ENCODE results near the gene CD247. TPM values are rescaled to one million over a fixed set of nuclear protein-coding genes. Genes with fewer than 3 reads are reported as not detected.
A peak's percentile ranks its signal among the peaks of the same experiment; 100 is the strongest.

CD247 gene
- total and polyA plus RNA-seq, 10 donors: 15.8 to 67.1 (median 33.1) TPM

- WGBS, 5 donors: 60 to 77% (median 68%) methylated on average over 15 to 17 of the region's 17 CpGs
- intact Hi-C loops (cut with DNase I; ENCODE audit: low total_unique reads): no loop called here
These were observed 88.0 kb downstream of the CD247 start for GRCh38 chr1:167430134-167430848.

GRCh38 chr1:167429612-167430011, 88.7 kb downstream of the CD247 start:
- 64 to 76% (median 72%) methylated on average over 2 of the region's 2 CpGs for WGBS, 5 donors
- TF ChIP-seq POLR2A (IDR thresholded peaks at IDR 0.05): no peak
- TF ChIP-seq, protein P1, sequence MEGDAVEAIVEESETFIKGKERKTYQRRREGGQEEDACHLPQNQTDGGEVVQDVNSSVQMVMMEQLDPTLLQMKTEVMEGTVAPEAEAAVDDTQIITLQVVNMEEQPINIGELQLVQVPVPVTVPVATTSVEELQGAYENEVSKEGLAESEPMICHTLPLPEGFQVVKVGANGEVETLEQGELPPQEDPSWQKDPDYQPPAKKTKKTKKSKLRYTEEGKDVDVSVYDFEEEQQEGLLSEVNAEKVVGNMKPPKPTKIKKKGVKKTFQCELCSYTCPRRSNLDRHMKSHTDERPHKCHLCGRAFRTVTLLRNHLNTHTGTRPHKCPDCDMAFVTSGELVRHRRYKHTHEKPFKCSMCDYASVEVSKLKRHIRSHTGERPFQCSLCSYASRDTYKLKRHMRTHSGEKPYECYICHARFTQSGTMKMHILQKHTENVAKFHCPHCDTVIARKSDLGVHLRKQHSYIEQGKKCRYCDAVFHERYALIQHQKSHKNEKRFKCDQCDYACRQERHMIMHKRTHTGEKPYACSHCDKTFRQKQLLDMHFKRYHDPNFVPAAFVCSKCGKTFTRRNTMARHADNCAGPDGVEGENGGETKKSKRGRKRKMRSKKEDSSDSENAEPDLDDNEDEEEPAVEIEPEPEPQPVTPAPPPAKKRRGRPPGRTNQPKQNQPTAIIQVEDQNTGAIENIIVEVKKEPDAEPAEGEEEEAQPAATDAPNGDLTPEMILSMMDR (IDR thresholded peaks at IDR 0.05 in 8 of 11, conservative IDR thresholded peaks at IDR 0.05 in 3 of 11): no peak
- no peak for TF ChIP-seq POLR2AphosphoS5 (IDR thresholded peaks at IDR 0.05)
- H3K9me3 ChIP-seq: no peaks in the 10 kb centered on the region
- intact Hi-C loops (cut with DNase I; ENCODE audit: low total_unique reads): no loop called here
- peaks cover 3 to 59% (median 43%) of the 10 kb centered on the region in 6 donors for H3K4me1 ChIP-seq
- peak overlapping the region in 6 of 8 donors; percentile 34 to 88 (median 76) for H3K27ac ChIP-seq
- no peak for DNase-seq
- H3K4me3 ChIP-seq: no peak overlapping the region
- no peaks in the 10 kb centered on the region for H3K27me3 ChIP-seq (replicated peaks in 1 of 7)
- peaks cover 0 to 37% (median under 1%) of the 10 kb centered on the region in 6 donors for H3K36me3 ChIP-seq

More at GRCh38 chr1:167430134-167430848, 88.0 kb downstream of the CD247 start:
- TF ChIP-seq POLR2AphosphoS5 (IDR thresholded peaks at IDR 0.05): peak; percentile 54 to 78 (median 70)
- TF ChIP-seq POLR2A (IDR thresholded peaks at IDR 0.05): no peak
- no peak for DNase-seq
- H3K27me3 ChIP-seq (replicated peaks in 1 of 7): no peaks in the 10 kb centered on the region
- H3K4me1 ChIP-seq: peaks cover 3 to 59% (median 43%) of the 10 kb centered on the region in 6 donors
- peak overlapping the region; percentile 18 to 88 (median 70) for H3K27ac ChIP-seq
- H3K9me3 ChIP-seq: no peaks in the 10 kb centered on the region
- peaks cover 0 to 36% (median 0%) of the 10 kb centered on the region in 6 donors for H3K36me3 ChIP-seq
- peak overlapping the region in 1 of 8 donors; percentile 20 for H3K4me3 ChIP-seq

DNA sequence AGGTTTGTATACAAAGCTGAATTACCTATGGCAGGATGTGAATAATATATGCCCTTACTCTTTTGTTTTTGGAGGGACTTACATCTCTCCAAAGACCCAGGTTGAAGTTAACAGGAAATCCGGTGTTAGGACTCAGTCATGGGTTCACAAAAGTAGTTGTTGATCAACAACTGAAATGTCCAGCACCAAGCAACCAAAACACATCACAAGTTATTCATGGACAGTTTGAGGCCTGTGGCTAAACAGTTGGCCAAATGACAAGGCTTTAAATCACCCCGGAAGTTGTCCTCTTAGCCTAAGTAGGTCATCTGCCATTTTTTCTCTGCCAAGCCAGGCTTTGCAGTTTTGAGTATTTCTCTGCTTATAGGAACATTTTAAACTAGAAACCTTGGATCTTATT, 89.9 kb downstream of the CD247 start:
- TF ChIP-seq, protein P1 (IDR thresholded peaks at IDR 0.05 in 8 of 11, conservative IDR thresholded peaks at IDR 0.05 in 3 of 11): no peak
- no peak for TF ChIP-seq POLR2AphosphoS5 (IDR thresholded peaks at IDR 0.05)
- TF ChIP-seq POLR2A (IDR thresholded peaks at IDR 0.05): no peak
- no peak for DNase-seq
- whole genome bisulfite sequencing, 5 donors: 60 to 79% (median 76%) methylated on average over 2 of the region's 2 CpGs
- Histone ChIP-seq H3K9me3 (no peaks in the 10 kb centered on the region), H3K27ac (peak overlapping the region in 5 of 8 donors; percentile 65 to 88 (median 77)), H3K4me1 (peaks cover 3 to 59% (median 43%) of the 10 kb centered on the region in 6 donors), H3K36me3 (peaks cover 0 to 45% (median 3%) of the 10 kb centered on the region in 6 donors), H3K27me3 (replicated peaks in 1 of 7) (no peaks in the 10 kb centered on the region), H3K4me3 (no peak overlapping the region)
- intact Hi-C loops (cut with DNase I; ENCODE audit: low total_unique reads): no loop called here

DNA sequence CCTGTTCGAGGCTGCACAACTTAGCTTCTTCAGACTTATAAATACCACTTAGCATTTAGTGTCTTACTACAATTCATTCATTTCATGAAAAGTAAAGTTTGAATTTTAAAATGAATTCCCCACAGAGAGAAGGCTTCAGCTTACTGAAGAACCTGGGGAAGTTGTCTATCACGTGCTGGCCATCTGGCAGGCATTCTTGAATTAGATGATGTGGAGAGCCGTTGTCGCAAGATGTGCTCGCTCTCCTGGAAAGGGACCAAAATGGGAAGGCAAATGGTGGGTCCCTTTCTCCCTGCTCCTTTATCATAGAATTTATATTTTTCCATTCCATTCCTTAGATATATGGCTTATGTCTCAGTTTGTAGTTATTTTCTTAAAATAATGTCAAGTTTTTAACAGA, 90.5 kb downstream of the CD247 start:
- no peaks in the 10 kb centered on the region for H3K9me3 ChIP-seq
- intact Hi-C loops (cut with DNase I; ENCODE audit: low total_unique reads): no loop called here
- peaks cover 3 to 53% (median 40%) of the 10 kb centered on the region in 6 donors for H3K4me1 ChIP-seq
- DNase-seq: no peak
- peak overlapping the region in 4 of 8 donors; percentile 65 to 88 (median 76) for H3K27ac ChIP-seq
- H3K27me3 ChIP-seq (replicated peaks in 1 of 7): no peaks in the 10 kb centered on the region
- WGBS, 5 donors: 79 to 88% (median 85%) methylated on average over 5 of the region's 5 CpGs
- peaks cover 0 to 43% (median 3%) of the 10 kb centered on the region in 6 donors for H3K36me3 ChIP-seq
- H3K4me3 ChIP-seq: no peak overlapping the region
- TF ChIP-seq, protein P1 (IDR thresholded peaks at IDR 0.05 in 8 of 11, conservative IDR thresholded peaks at IDR 0.05 in 3 of 11): no peak
- no peak for TF ChIP-seq POLR2A (IDR thresholded peaks at IDR 0.05)
- TF ChIP-seq POLR2AphosphoS5 (IDR thresholded peaks at IDR 0.05): no peak
